Stimulated activated CD8-positive, alpha-beta memory T cell treated with anti-CD3 and anti-CD28 coated beads, Interleukin-7, amount 100 ng/mL, for 48 hours (primary cell): ENCODE measurements around the gene STRBP.
"Not testable (repeated sequence)": the region's sequence is repeated elsewhere in the genome, so short reads cannot be mapped to it uniquely, and the experiment has no call there.

Source experiments
- DNase-seq, 2 donors: peaks; one replicate each; pipeline ENCODE4 v3.0.0-alpha.2; 2020; ENCODE audit warnings: low read depth in 1 of 2; ENCODE audit errors: extremely low read depth in 1 of 2

The STRBP gene

GRCh38 chr9:123200469-123200868, 67.9 kb downstream of the STRBP start:
- not testable (repeated sequence) for DNase-seq

GRCh38 chr9:123196124-123196523, 72.3 kb downstream of the STRBP start:
- DNase-seq: no peak

GRCh38 chr9:123194023-123194422, 74.4 kb downstream of the STRBP start:
- no peak for DNase-seq

GRCh38 chr9:123191680-123192079, 76.7 kb downstream of the STRBP start:
- no peak for DNase-seq

- DNase-seq: no peak
Observed at GRCh38 chr9:123191260-123191659, 77.1 kb downstream of the STRBP start.

- no peak for DNase-seq
Observed at GRCh38 chr9:123187131-123187530, 81.3 kb downstream of the STRBP start.

GRCh38 chr9:123186029-123186428, 82.4 kb downstream of the STRBP start:
- not testable (repeated sequence) for DNase-seq

GRCh38 chr9:123176949-123177348, 91.4 kb downstream of the STRBP start:
- no peak for DNase-seq

GRCh38 chr9:123175854-123176629, 92.3 kb downstream of the STRBP start:
- no peak for DNase-seq

GRCh38 chr9:123174887-123175518, 93.4 kb downstream of the STRBP start:
- DNase-seq: no peak

GRCh38 chr9:123174079-123174478, 94.3 kb downstream of the STRBP start:
- no peak for DNase-seq

- no peak for DNase-seq
Observed at GRCh38 chr9:123169926-123170325, 98.5 kb downstream of the STRBP start.

- no peak for DNase-seq
Observed at GRCh38 chr9:123168586-123168985, 99.8 kb downstream of the STRBP start.

- DNase-seq: no peak
Observed at GRCh38 chr9:123167474-123167873, 100.9 kb downstream of the STRBP start.

- DNase-seq: no peak
Observed at GRCh38 chr9:123165813-123166212, 102.6 kb downstream of the STRBP start.

GRCh38 chr9:123164285-123164684, 104.1 kb downstream of the STRBP start:
- no peak for DNase-seq

- DNase-seq: no peak
Observed at GRCh38 chr9:123162791-123163345, 105.5 kb downstream of the STRBP start.

- DNase-seq: no peak
Observed at GRCh38 chr9:123162360-123162759, 106.0 kb downstream of the STRBP start.

GRCh38 chr9:123157221-123157620, 111.2 kb downstream of the STRBP start:
- DNase-seq: no peak

GRCh38 chr9:123150708-123151503, 117.5 kb downstream of the STRBP start:
- no peak for DNase-seq

- DNase-seq: no peak
Observed at GRCh38 chr9:123149067-123149466, 119.3 kb downstream of the STRBP start.
